Measurements from ENCODE around the gene ATXN7L1.

ATXN7L1 gene

DNA sequence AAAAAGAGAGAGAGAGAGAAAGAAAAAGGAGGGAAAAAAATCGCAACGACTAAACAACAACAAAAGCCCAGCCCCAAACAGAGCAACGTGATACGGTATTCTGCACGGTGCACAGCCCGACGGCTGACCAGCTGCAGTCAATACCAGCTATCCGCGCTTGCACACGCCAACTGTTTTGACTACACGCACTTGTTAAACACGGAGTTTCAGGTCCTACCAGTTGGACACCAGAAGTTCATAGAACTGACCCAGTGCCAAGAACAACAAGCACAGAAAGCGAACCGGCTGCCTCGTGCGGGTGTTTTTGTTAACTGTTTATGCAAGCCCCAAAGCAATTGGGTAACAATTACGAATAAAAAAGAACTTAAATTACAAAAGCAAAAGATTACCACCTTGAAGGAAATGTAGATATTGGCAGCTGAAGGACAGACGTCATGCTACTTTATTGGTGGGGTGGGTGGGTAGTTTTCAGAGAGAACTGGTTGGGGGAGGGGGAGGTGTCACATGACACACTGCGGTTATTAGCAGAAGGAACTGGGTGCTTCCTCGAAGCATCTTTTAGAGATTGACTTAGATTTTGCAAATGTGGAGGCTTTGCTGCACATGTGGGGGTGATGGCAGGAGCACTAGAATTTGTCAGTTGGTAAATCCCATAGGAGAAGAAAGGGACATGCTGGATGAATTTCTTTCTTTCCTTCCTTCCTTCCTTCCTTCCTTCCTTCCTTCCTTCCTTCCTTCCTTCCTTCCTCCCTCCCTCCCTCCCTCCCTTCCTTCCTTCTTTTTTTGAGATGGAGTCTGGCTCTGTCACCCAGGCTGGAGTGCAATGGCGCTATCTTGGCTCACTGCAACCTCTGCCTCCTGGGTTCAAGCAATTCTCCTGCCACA is 184.5 kb downstream of the ATXN7L1 start (continued):
- TF ChIP-seq, protein P1, sequence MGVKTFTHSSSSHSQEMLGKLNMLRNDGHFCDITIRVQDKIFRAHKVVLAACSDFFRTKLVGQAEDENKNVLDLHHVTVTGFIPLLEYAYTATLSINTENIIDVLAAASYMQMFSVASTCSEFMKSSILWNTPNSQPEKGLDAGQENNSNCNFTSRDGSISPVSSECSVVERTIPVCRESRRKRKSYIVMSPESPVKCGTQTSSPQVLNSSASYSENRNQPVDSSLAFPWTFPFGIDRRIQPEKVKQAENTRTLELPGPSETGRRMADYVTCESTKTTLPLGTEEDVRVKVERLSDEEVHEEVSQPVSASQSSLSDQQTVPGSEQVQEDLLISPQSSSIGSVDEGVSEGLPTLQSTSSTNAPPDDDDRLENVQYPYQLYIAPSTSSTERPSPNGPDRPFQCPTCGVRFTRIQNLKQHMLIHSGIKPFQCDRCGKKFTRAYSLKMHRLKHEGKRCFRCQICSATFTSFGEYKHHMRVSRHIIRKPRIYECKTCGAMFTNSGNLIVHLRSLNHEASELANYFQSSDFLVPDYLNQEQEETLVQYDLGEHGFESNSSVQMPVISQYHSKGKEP (tag by site-specific recombination; IDR thresholded peaks at IDR 0.05) = peak; percentile 66; the same call in 1 of the 2 replicates
- no peak for TF ChIP-seq ZNF548 (tag by site-specific recombination; IDR thresholded peaks at IDR 0.05)
- TF ChIP-seq MEIS1 (CRISPR knock-in tag; IDR thresholded peaks at IDR 0.05; ENCODE audit: borderline replicate concordance) = no peak
- no peak for TF ChIP-seq ZNF341 (tag by site-specific recombination; IDR thresholded peaks at IDR 0.05; ENCODE audit: low read depth)
- TF ChIP-seq ZNF174 (tag by site-specific recombination; IDR thresholded peaks at IDR 0.05) = no peak
- no peak for TF ChIP-seq ZNF837 (tag by site-specific recombination; IDR thresholded peaks at IDR 0.05)
- peak; percentile 62 for TF ChIP-seq ZFP69B (tag by site-specific recombination; IDR thresholded peaks at IDR 0.05)
- TF ChIP-seq, protein P2, sequence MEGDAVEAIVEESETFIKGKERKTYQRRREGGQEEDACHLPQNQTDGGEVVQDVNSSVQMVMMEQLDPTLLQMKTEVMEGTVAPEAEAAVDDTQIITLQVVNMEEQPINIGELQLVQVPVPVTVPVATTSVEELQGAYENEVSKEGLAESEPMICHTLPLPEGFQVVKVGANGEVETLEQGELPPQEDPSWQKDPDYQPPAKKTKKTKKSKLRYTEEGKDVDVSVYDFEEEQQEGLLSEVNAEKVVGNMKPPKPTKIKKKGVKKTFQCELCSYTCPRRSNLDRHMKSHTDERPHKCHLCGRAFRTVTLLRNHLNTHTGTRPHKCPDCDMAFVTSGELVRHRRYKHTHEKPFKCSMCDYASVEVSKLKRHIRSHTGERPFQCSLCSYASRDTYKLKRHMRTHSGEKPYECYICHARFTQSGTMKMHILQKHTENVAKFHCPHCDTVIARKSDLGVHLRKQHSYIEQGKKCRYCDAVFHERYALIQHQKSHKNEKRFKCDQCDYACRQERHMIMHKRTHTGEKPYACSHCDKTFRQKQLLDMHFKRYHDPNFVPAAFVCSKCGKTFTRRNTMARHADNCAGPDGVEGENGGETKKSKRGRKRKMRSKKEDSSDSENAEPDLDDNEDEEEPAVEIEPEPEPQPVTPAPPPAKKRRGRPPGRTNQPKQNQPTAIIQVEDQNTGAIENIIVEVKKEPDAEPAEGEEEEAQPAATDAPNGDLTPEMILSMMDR (tag by site-specific recombination; IDR thresholded peaks at IDR 0.05) = no peak
- TF ChIP-seq, protein P3, sequence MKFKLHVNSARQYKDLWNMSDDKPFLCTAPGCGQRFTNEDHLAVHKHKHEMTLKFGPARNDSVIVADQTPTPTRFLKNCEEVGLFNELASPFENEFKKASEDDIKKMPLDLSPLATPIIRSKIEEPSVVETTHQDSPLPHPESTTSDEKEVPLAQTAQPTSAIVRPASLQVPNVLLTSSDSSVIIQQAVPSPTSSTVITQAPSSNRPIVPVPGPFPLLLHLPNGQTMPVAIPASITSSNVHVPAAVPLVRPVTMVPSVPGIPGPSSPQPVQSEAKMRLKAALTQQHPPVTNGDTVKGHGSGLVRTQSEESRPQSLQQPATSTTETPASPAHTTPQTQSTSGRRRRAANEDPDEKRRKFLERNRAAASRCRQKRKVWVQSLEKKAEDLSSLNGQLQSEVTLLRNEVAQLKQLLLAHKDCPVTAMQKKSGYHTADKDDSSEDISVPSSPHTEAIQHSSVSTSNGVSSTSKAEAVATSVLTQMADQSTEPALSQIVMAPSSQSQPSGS (tag by site-specific recombination; IDR thresholded peaks at IDR 0.05; ENCODE audit: low read depth) = peak; percentile 74
- TF ChIP-seq ZIC2 (tag by site-specific recombination; IDR thresholded peaks at IDR 0.05) = peak; percentile 80
- TF ChIP-seq, protein P4, sequence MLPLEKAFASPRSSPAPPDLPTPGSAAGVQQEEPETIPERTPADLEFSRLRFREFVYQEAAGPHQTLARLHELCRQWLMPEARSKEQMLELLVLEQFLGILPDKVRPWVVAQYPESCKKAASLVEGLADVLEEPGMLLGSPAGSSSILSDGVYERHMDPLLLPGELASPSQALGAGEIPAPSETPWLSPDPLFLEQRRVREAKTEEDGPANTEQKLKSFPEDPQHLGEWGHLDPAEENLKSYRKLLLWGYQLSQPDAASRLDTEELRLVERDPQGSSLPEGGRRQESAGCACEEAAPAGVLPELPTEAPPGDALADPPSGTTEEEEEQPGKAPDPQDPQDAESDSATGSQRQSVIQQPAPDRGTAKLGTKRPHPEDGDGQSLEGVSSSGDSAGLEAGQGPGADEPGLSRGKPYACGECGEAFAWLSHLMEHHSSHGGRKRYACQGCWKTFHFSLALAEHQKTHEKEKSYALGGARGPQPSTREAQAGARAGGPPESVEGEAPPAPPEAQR (tag by site-specific recombination; IDR thresholded peaks at IDR 0.05) = no peak
- TF ChIP-seq ZNF514 (tag by site-specific recombination; IDR thresholded peaks at IDR 0.05) = no peak
- no peak for TF ChIP-seq GFI1B (tag by site-specific recombination; IDR thresholded peaks at IDR 0.05)
- TF ChIP-seq ZNF707 (tag by site-specific recombination; IDR thresholded peaks at IDR 0.05) = no peak
- no peak for TF ChIP-seq ZNF585B (tag by site-specific recombination; IDR thresholded peaks at IDR 0.05)
- no peak for TF ChIP-seq HOXA7 (CRISPR knock-in tag; IDR thresholded peaks at IDR 0.05; ENCODE audit: borderline replicate concordance)
- TF ChIP-seq WT1 (tag by site-specific recombination; IDR thresholded peaks at IDR 0.05) = 0 out of 2 replicates have a peak, but pooled peaks have one; percentile 42
- TF ChIP-seq BCL11A (tag by site-specific recombination; IDR thresholded peaks at IDR 0.05; ENCODE audit: low read depth) = peak; percentile 41; the same call in 1 of the 2 replicates
- TF ChIP-seq, protein P5, sequence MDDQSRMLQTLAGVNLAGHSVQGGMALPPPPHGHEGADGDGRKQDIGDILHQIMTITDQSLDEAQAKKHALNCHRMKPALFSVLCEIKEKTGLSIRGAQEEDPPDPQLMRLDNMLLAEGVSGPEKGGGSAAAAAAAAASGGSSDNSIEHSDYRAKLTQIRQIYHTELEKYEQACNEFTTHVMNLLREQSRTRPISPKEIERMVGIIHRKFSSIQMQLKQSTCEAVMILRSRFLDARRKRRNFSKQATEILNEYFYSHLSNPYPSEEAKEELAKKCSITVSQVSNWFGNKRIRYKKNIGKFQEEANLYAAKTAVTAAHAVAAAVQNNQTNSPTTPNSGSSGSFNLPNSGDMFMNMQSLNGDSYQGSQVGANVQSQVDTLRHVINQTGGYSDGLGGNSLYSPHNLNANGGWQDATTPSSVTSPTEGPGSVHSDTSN (CRISPR knock-in tag; IDR thresholded peaks at IDR 0.05) = no peak
- TF ChIP-seq ZNF211 (tag by site-specific recombination; IDR thresholded peaks at IDR 0.05; ENCODE audit: low read depth) = no peak
- TF ChIP-seq, protein P6, sequence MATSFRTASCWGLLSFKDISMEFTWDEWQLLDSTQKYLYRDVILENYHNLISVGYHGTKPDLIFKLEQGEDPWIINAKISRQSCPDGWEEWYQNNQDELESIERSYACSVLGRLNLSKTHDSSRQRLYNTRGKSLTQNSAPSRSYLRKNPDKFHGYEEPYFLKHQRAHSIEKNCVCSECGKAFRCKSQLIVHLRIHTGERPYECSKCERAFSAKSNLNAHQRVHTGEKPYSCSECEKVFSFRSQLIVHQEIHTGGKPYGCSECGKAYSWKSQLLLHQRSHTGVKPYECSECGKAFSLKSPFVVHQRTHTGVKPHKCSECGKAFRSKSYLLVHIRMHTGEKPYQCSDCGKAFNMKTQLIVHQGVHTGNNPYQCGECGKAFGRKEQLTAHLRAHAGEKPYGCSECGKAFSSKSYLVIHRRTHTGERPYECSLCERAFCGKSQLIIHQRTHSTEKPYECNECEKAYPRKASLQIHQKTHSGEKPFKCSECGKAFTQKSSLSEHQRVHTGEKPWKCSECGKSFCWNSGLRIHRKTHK (tag by site-specific recombination; IDR thresholded peaks at IDR 0.05) = no peak
- TF ChIP-seq, protein P7, sequence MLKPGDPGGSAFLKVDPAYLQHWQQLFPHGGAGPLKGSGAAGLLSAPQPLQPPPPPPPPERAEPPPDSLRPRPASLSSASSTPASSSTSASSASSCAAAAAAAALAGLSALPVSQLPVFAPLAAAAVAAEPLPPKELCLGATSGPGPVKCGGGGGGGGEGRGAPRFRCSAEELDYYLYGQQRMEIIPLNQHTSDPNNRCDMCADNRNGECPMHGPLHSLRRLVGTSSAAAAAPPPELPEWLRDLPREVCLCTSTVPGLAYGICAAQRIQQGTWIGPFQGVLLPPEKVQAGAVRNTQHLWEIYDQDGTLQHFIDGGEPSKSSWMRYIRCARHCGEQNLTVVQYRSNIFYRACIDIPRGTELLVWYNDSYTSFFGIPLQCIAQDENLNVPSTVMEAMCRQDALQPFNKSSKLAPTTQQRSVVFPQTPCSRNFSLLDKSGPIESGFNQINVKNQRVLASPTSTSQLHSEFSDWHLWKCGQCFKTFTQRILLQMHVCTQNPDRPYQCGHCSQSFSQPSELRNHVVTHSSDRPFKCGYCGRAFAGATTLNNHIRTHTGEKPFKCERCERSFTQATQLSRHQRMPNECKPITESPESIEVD (tag by site-specific recombination; IDR thresholded peaks at IDR 0.05) = peak; percentile 96
- TF ChIP-seq ZNF561 (tag by site-specific recombination; IDR thresholded peaks at IDR 0.05; ENCODE audit: borderline replicate concordance) = peak; percentile 86
- TF ChIP-seq ZNF423 (tag by site-specific recombination; IDR thresholded peaks at IDR 0.05) = no peak
- TF ChIP-seq ZNF529 (tag by site-specific recombination; IDR thresholded peaks at IDR 0.05; ENCODE audit: insufficient replicate concordance) = no peak
- peak; percentile 59; the same call in 1 of the 2 replicates for TF ChIP-seq KLF7 (tag by site-specific recombination; IDR thresholded peaks at IDR 0.05; ENCODE audit: borderline replicate concordance)
- no peak for TF ChIP-seq ZNF677 (tag by site-specific recombination; IDR thresholded peaks at IDR 0.05)
- peak; percentile 64; the same call in 1 of the 2 replicates for TF ChIP-seq TCF7L2 (IDR thresholded peaks at IDR 0.05; ENCODE audit: borderline replicate concordance, low read depth, low read length)

Data from HEK293 (cell line).